ENCODE data around the gene ATP6AP1. TPM values are rescaled to one million over a fixed set of nuclear protein-coding genes. Genes with fewer than 3 reads are reported as not detected.

ATP6AP1 gene
- total and polyA plus RNA-seq, 9 of the 15 experiments (the other 6 are each of a cell fraction or from before 2014, with no cell fraction given) = 8.3 to 90.5 (median 52.9) TPM

- FAIRE-seq (peak; percentile 98), ATAC-seq (peak; percentile 88), DNase-seq (ENCODE audit: extremely low read depth in 1 of 4, low spot score in 3 of 4) (peak; percentile 35 to 92 (median 61))
- H3K36me3 ChIP-seq (ENCODE audit: control insufficient read depth, insufficient read depth, low read length) = peaks cover 50% of the 10 kb centered on the region
- 3% methylated on average over 13 of the region's 16 CpGs for WGBS (ENCODE audit: insufficient coverage, low coverage, missing lambda C conversion rate)
- CTCF ChIA-PET (ENCODE audit: low intra/inter-chr PET ratio) = no interaction called here
- in situ Hi-C loops (cut with MboI) = no loop called here
- H4K20me1 ChIP-seq (replicated peaks; ENCODE audit: control insufficient read depth, insufficient read depth, low read length) = peaks cover 4% of the 10 kb centered on the region; the same call in 1 of the 2 replicates
- no peaks in the 10 kb centered on the region for H3K9me1 ChIP-seq (ENCODE audit: control insufficient read depth, insufficient read depth, low read length)
- TSS peak; percentile 84 for BruUV-seq (replicated peaks)
- H3K9ac ChIP-seq (ENCODE audit: insufficient read depth in 1 of 2, low read depth in 2 of 2, low read length in 2 of 2) = peak overlapping the region; percentile 84 to 97
- no peaks in the 10 kb centered on the region for H3K9me3 ChIP-seq (replicated peaks; ENCODE audit: control insufficient read depth, insufficient read depth, low read depth, low read length)
- peak overlapping the region; percentile 91 for H3K4me2 ChIP-seq (ENCODE audit: insufficient read depth, low read length)
- H3K4me3 ChIP-seq = peak overlapping the region; percentile 83
- intact Hi-C loops (cut with micrococcal nuclease) = loop anchor here (2.0 to 5.0 kb wide), 3 partner anchors 33 to 87 kb away; partner anchors contain the start of genes FAM3A and RPL10
- peaks cover 59% of the 10 kb centered on the region for H3K79me2 ChIP-seq (ENCODE audit: control insufficient read depth, insufficient read depth, low read length)
- POLR2A ChIA-PET = interaction anchor here (0.6 to 1.6 kb wide), 11 partner anchors 8 to 75 kb away, joined by 3 to 9 read pairs (median 3); partner anchors contain the start of genes DNASE1L1 and PLXNA3
- H3K27me3 ChIP-seq (ENCODE audit: control insufficient read depth in 2 of 2, insufficient read depth in 2 of 2, low read length in 2 of 2) = no peaks in the 10 kb centered on the region
- H2AFZ ChIP-seq (ENCODE audit: low read depth, low read length) = no peak overlapping the region
- H3K4me1 ChIP-seq (replicated peaks in 1 of 2; ENCODE audit: control insufficient read depth in 2 of 2, insufficient read depth in 2 of 2, low read length in 2 of 2) = peaks cover 48 to 84% of the 10 kb centered on the region in 2 experiments
- peak overlapping the region; percentile 87 for H3K27ac ChIP-seq (ENCODE audit: extremely low read depth, low read depth, low read length)
- TF ChIP-seq ATF3 (IDR thresholded peaks at IDR 0.05) (peak; percentile 83), ATF3 (CRISPR knock-in tag; conservative IDR thresholded peaks at IDR 0.05) (no peak), MYNN (IDR thresholded peaks at IDR 0.05) (peak; percentile 58; the same call in 1 of the 2 replicates), MYNN (CRISPR knock-in tag; IDR thresholded peaks at IDR 0.05) (no peak), LCOR (CRISPR knock-in tag; IDR thresholded peaks at IDR 0.05) (peak; percentile 65), PYGO2 (tag; IDR thresholded peaks at IDR 0.05) (no peak), KLF6 (CRISPR knock-in tag; IDR thresholded peaks at IDR 0.05; ENCODE audit: borderline replicate concordance) (no peak; the same call in 1 of the 2 replicates), JUND (IDR thresholded peaks at IDR 0.05; ENCODE audit: borderline replicate concordance, low read depth, low read length) (peak; percentile 89), JUND (tag; IDR thresholded peaks at IDR 0.05; ENCODE audit: borderline replicate concordance, low read depth, low read length) (peak; percentile 88; the same call in 1 of the 3 replicates), POLR2G (IDR thresholded peaks at IDR 0.05; ENCODE audit: low read depth, low read length) (peak; percentile 36), RNF219 (CRISPR knock-in tag; IDR thresholded peaks at IDR 0.05) (no peak), EP400 (IDR thresholded peaks at IDR 0.05) (peak; percentile 67), MTA3 (IDR thresholded peaks at IDR 0.05; ENCODE audit: borderline replicate concordance) (peak; percentile 86; the same call in 1 of the 2 replicates), HMGN3 (IDR thresholded peaks at IDR 0.05; ENCODE audit: borderline replicate concordance, extremely low read depth, insufficient read length, low read depth, low read length) (no peak), ZEB2 (IDR thresholded peaks at IDR 0.05) (peak; percentile 69), MAX (CRISPR knock-in tag; IDR thresholded peaks at IDR 0.05) (peak; percentile 59)
Observed at GRCh38 chrX:154484255-154485149, 56.0 kb downstream of the ATP6AP1 start.

Data from K562 (cell line).